ENCODE data around the gene HSPB1.
"Not testable (repeated sequence)": the region's sequence is repeated elsewhere in the genome, so short reads cannot be mapped to it uniquely, and the experiment has no call there.

The HSPB1 gene

GRCh38 chr7:76302347-76303201 lies at the start of gene HSPB1:
Gene HSPB1, plus strand, starts transcription at chr7:76302673. Its CDS starts 40 bp downstream, at chr7:76302713.
- DNase-seq, result peak; percentile 44 to 61

- no peak for DNase-seq
Observed at GRCh38 chr7:76254781-76255180, 47.7 kb upstream of the HSPB1 start.

GRCh38 chr7:76257973-76258372 lies 44.5 kb upstream of the HSPB1 start:
- no peak for DNase-seq

GRCh38 chr7:76259124-76260093 lies 43.1 kb upstream of the HSPB1 start:
- DNase-seq, result no peak

- peak; percentile 50 to 53 for DNase-seq
Observed at GRCh38 chr7:76260171-76260703, 42.2 kb upstream of the HSPB1 start.

GRCh38 chr7:76261329-76261728 lies 41.1 kb upstream of the HSPB1 start:
- DNase-seq, result no peak

- DNase-seq, result no peak
Observed at GRCh38 chr7:76261931-76262330, 40.5 kb upstream of the HSPB1 start.

GRCh38 chr7:76262683-76263402 lies 39.6 kb upstream of the HSPB1 start:
- peak; percentile 45 to 56 for DNase-seq

GRCh38 chr7:76265299-76265698 lies 37.2 kb upstream of the HSPB1 start:
- no peak for DNase-seq

GRCh38 chr7:76267107-76267893 lies 35.2 kb upstream of the HSPB1 start:
- DNase-seq, result no peak

- DNase-seq, result no peak
Observed at GRCh38 chr7:76267894-76268183, 34.6 kb upstream of the HSPB1 start.

- no peak for DNase-seq
Observed at GRCh38 chr7:76268376-76268775, 34.1 kb upstream of the HSPB1 start.

GRCh38 chr7:76269895-76270294 lies 32.6 kb upstream of the HSPB1 start:
- DNase-seq, result no peak

- DNase-seq, result not testable (repeated sequence)
Observed at GRCh38 chr7:76271384-76271783, 31.1 kb upstream of the HSPB1 start.

GRCh38 chr7:76272142-76272541 lies 30.3 kb upstream of the HSPB1 start:
- no peak for DNase-seq

GRCh38 chr7:76272851-76273497 lies 29.5 kb upstream of the HSPB1 start:
- DNase-seq, result no peak

GRCh38 chr7:76273503-76273902 lies 29.0 kb upstream of the HSPB1 start:
- no peak for DNase-seq

- no peak for DNase-seq
Observed at GRCh38 chr7:76278540-76278939, 23.9 kb upstream of the HSPB1 start.

- DNase-seq, result no peak
Observed at GRCh38 chr7:76280408-76280807, 22.1 kb upstream of the HSPB1 start.

GRCh38 chr7:76281006-76281705 lies 21.3 kb upstream of the HSPB1 start:
- peak in 1 of 2 donors; percentile 24 for DNase-seq
